Hepatocyte (in vitro differentiated cells): ENCODE data around the gene CCDC40. TPM values are rescaled to one million over a fixed set of nuclear protein-coding genes. Genes with fewer than 3 reads are reported as not detected.

Experiments
- DNase-seq: peaks from one replicate; pipeline ENCODE4 v3.0.0-alpha.2; 2016; ENCODE audit warnings: low spot score
- H2AFZ ChIP-seq: fragments of 200-600 bp; sonication (generic); 2 replicates; pipeline ENCODE4 v1.6.0; 2016; ENCODE audit warnings: antibody characterized with exemption, mild to moderate bottlenecking
- H3K27ac ChIP-seq: fragments of 200-600 bp; sonication (generic); 2 replicates; pipeline ENCODE4 v1.5.1; 2016; ENCODE audit warnings: mild to moderate bottlenecking
- H3K27me3 ChIP-seq: fragments of 200-600 bp; sonication (generic); 2 replicates; pipeline ENCODE4 v1.6.1; 2016
- H3K36me3 ChIP-seq: fragments of 200-600 bp; sonication (generic); replicated peaks from 2 replicates; pipeline ENCODE4 v1.5.1; 2016; ENCODE audit warnings: low read depth; ENCODE audit not compliant: insufficient read depth
- H3K4me1 ChIP-seq: fragments of 200-600 bp; sonication (generic); 2 replicates; pipeline ENCODE4 v1.5.1; 2016; ENCODE audit warnings: mild to moderate bottlenecking, moderate library complexity; ENCODE audit not compliant: insufficient read depth
- H3K4me2 ChIP-seq: fragments of 200-600 bp; sonication (generic); 2 replicates; pipeline ENCODE4 v1.6.0; 2016
- H3K4me3 ChIP-seq: fragments of 200-600 bp; sonication (generic); 2 replicates; pipeline ENCODE4 v1.5.1; 2016; ENCODE audit warnings: mild to moderate bottlenecking
- H3K79me2 ChIP-seq: fragments of 200-600 bp; sonication (generic); 2 replicates; pipeline ENCODE4 v1.6.0; 2017; ENCODE audit warnings: mild to moderate bottlenecking
- H3K9me2 ChIP-seq: fragments of 200-600 bp; sonication (generic); replicated peaks from 2 replicates; pipeline ENCODE4 v1.6.0; 2017; ENCODE audit warnings: mild to moderate bottlenecking; ENCODE audit not compliant: insufficient read depth
- H3K9me3 ChIP-seq: fragments of 200-600 bp; sonication (generic); 2 replicates; pipeline ENCODE4 v1.5.1; 2016; ENCODE audit warnings: low read depth, mild to moderate bottlenecking
- H4K20me1 ChIP-seq: fragments of 200-600 bp; sonication (generic); 2 replicates; pipeline ENCODE4 v1.6.0; 2016; ENCODE audit warnings: mild to moderate bottlenecking; ENCODE audit not compliant: insufficient read depth, poor library complexity, severe bottlenecking
- EZH2 ChIP-seq: fragments of 200-600 bp; sonication (generic); IDR thresholded peaks from 2 replicates; pipeline ENCODE4 v1.6.1; 2016; ENCODE audit warnings: antibody characterized with exemption, mild to moderate bottlenecking, borderline replicate concordance
- EZH2phosphoT487 ChIP-seq: fragments of 200-600 bp; sonication (generic); IDR thresholded peaks from one replicate; pipeline ENCODE4 v1.6.1; 2018; ENCODE audit warnings: antibody characterized with exemption, mild to moderate bottlenecking, low read depth, moderate library complexity; ENCODE audit not compliant: unreplicated experiment, severe bottlenecking
- WGBS: methylation state at CpG from one replicate; pipeline ENCODE4 v1.1.6; 2016; ENCODE audit warnings: low lambda C conversion rate; ENCODE audit errors: missing lambda C conversion rate; 5-methylcytosine and 5-hydroxymethylcytosine counted together
- polyA plus RNA-seq: library from polyadenylated mRNA; unstranded; fragments of >200 nt; fragmentation: Nextera tagmentation; extraction: Ambion mirVana; gene quantifications from 2 replicates; pipeline ENCODE4 v1.2.1, GENCODE V29; 2016
- total RNA-seq: library from RNA; depleted of rRNA; stranded (reverse); fragments of >200 nt; gene quantifications from 2 replicates; pipeline ENCODE4 v1.2.3, GENCODE V29; 2014
- TF ChIP-seq, protein P1 (sequence below): fragments of 200-600 bp; sonication (generic); IDR thresholded peaks from 2 replicates; pipeline ENCODE4 v1.5.1; 2016; ENCODE audit warnings: antibody characterized with exemption, mild to moderate bottlenecking; ENCODE audit not compliant: poor library complexity

CCDC40 gene
- total and polyA plus RNA-seq, 2 experiments from 2014 or later, result 2.2 to 4.7 TPM

DNA sequence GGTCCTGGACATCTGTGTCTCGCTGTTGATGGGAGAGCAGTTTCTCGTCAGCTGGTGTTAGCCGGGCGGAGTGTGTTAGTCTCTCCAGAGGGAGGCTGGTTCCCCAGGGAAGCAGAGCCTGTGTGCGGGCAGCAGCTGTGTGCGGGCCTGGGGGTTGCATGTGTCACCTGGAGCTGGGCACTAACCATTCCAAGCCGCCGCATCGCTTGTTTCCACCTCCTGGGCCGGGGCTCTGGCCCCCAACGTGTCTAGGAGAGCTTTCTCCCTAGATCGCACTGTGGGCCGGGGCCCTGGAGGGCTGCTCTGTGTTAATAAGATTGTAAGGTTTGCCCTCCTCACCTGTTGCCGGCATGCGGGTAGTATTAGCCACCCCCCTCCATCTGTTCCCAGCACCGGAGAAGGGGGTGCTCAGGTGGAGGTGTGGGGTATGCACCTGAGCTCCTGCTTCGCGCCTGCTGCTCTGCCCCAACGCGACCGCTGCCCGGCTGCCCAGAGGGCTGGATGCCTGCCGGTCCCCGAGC lies 82.9 kb downstream of the CCDC40 start:
- 91% methylated on average over 24 of the region's 24 CpGs for WGBS
- no peaks in the 10 kb centered on the region for H3K9me3 ChIP-seq
- DNase-seq, result no peak
- no peak overlapping the region for H3K27ac ChIP-seq
- TF ChIP-seq, protein P1, sequence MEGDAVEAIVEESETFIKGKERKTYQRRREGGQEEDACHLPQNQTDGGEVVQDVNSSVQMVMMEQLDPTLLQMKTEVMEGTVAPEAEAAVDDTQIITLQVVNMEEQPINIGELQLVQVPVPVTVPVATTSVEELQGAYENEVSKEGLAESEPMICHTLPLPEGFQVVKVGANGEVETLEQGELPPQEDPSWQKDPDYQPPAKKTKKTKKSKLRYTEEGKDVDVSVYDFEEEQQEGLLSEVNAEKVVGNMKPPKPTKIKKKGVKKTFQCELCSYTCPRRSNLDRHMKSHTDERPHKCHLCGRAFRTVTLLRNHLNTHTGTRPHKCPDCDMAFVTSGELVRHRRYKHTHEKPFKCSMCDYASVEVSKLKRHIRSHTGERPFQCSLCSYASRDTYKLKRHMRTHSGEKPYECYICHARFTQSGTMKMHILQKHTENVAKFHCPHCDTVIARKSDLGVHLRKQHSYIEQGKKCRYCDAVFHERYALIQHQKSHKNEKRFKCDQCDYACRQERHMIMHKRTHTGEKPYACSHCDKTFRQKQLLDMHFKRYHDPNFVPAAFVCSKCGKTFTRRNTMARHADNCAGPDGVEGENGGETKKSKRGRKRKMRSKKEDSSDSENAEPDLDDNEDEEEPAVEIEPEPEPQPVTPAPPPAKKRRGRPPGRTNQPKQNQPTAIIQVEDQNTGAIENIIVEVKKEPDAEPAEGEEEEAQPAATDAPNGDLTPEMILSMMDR, result no peak
- no peak for TF ChIP-seq EZH2
- no peak for TF ChIP-seq EZH2phosphoT487
- no peaks in the 10 kb centered on the region for H3K36me3 ChIP-seq
- no peaks in the 10 kb centered on the region for H3K9me2 ChIP-seq
- no peaks in the 10 kb centered on the region for H4K20me1 ChIP-seq
- no peaks in the 10 kb centered on the region for H3K4me1 ChIP-seq
- no peaks in the 10 kb centered on the region for H3K79me2 ChIP-seq
- no peaks in the 10 kb centered on the region for H3K27me3 ChIP-seq
- H3K4me3 ChIP-seq, result no peak overlapping the region
- no peak overlapping the region for H2AFZ ChIP-seq
- no peak overlapping the region for H3K4me2 ChIP-seq

DNA sequence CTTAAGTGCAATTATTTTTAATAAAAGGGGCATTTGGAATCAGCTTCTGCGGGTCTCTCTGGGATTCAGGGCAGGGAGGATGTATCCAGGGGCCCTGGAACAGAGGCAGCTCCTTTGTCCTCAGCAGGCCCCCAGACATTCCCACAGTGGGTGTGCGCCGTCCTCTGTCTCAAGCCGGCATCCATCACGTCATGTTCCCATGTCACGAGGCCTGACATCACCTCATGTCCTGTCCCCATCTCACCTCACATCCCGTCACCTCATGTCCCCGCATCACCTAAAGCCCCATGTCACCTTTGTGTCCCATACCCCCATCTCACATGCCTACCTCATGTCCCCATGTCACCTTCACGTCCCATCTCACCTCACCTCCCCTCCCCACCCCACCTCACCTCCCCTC lies 83.4 kb downstream of the CCDC40 start:
- Histone ChIP-seq H2AFZ (no peak overlapping the region), H3K4me3 (no peak overlapping the region), H3K79me2 (no peaks in the 10 kb centered on the region), H4K20me1 (no peaks in the 10 kb centered on the region), H3K9me3 (no peaks in the 10 kb centered on the region), H3K9me2 (no peaks in the 10 kb centered on the region), H3K4me1 (no peaks in the 10 kb centered on the region), H3K27me3 (no peaks in the 10 kb centered on the region), H3K36me3 (no peaks in the 10 kb centered on the region), H3K27ac (no peak overlapping the region), H3K4me2 (no peak overlapping the region)
- TF ChIP-seq EZH2 (no peak), EZH2phosphoT487 (no peak)
- TF ChIP-seq, protein P1, result no peak
- DNase-seq, result no peak
- 89% methylated on average over 8 of the region's 9 CpGs for WGBS

DNA sequence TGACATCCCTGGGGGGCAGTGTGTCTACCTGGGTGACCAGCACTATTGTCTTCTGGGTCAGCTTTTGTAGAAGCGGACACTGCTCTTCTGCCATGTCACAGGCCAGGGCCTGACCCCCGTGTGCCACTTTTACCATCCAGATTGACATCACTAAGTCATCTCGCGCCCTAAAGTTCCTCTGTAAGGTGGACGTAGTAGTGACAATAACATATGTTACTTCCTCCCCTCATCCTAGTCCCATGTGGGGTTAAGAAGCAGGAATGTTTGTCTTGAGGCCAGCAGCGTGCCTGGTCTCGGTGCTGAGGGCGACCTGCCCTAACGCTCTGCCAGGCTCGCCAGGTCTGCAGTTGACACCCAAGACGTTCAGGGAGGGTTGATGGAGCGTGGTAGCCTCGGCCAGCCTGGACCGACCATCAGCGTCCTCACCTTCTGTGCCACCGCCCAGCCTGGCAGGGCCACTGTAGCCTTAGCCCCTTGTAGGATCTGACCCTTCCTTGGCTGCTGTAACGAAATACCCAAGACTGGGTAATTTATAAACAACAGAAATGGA lies 85.7 kb downstream of the CCDC40 start:
- no peak overlapping the region for H2AFZ ChIP-seq
- no peaks in the 10 kb centered on the region for H3K9me3 ChIP-seq
- H4K20me1 ChIP-seq, result no peaks in the 10 kb centered on the region
- no peak overlapping the region for H3K4me2 ChIP-seq
- TF ChIP-seq EZH2phosphoT487 (no peak), EZH2 (no peak)
- TF ChIP-seq, protein P1, result no peak
- 96% methylated on average over 17 of the region's 17 CpGs for WGBS
- no peaks in the 10 kb centered on the region for H3K79me2 ChIP-seq
- no peak overlapping the region for H3K4me3 ChIP-seq
- H3K27me3 ChIP-seq, result no peaks in the 10 kb centered on the region
- no peak for DNase-seq
- no peak overlapping the region for H3K27ac ChIP-seq
- H3K36me3 ChIP-seq, result no peaks in the 10 kb centered on the region
- no peaks in the 10 kb centered on the region for H3K4me1 ChIP-seq
- no peaks in the 10 kb centered on the region for H3K9me2 ChIP-seq
